NK-92 (cell line): ENCODE measurements around the gene CEP19.

ENCODE experiments used
- DNase-seq: peaks from one replicate; lab custom pipeline; 2025; ENCODE audit not compliant: unreplicated experiment; lab: John Stamatoyannopoulos, UW

Gene CEP19

GRCh38 chr3:196712514-196713413 lies 714 bp upstream of the CEP19 start:
- no peak for DNase-seq

DNA sequence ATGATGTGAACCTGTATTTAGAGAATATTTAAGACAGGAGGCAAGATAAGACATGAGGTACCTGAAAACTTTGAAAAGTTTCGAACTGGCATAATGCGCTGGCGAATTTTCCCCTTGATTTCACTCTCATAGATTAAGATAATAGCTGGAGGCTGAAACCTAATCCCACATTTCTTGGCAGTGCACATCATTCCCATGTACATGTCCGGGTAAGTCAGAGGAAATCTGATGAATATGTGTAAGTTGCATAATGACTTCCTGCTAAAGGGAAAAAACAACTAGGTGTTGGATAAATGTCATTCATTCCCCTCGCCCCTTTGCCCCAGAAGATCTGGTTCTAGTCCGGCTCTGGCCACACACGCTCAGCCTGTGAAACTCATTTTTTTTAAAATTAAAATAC lies 3.6 kb downstream of the CEP19 start:
- DNase-seq, result no peak

GRCh38 chr3:196707566-196707965 lies 4.5 kb downstream of the CEP19 start:
- DNase-seq, result no peak

GRCh38 chr3:196706731-196707130 lies 5.3 kb downstream of the CEP19 start:
- no peak for DNase-seq

DNA sequence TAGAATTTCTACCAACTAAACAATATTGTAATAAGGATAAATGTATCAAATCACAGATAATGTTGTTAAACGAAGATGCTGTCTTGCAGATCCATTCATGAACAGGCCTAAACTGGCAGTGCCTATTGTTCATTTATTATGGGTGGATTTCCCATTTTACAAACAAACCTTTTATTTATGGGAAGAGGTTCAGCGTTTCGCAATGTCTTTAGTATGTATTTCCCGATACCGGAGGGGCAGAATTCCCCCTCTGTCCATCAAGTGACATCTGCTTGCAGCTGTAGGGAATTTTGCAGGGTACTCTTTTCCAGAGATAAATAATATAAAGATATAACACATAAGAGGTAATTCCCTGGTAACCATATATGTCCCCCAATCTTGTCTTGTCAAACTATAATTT lies 5.7 kb downstream of the CEP19 start:
- no peak for DNase-seq

GRCh38 chr3:196700801-196701200 lies 11.2 kb downstream of the CEP19 start:
- DNase-seq, result no peak

GRCh38 chr3:196699749-196700148 lies 12.3 kb downstream of the CEP19 start:
- DNase-seq, result no peak

- no peak for DNase-seq
These were observed 14.8 kb downstream of the CEP19 start for GRCh38 chr3:196697270-196697669.

DNA sequence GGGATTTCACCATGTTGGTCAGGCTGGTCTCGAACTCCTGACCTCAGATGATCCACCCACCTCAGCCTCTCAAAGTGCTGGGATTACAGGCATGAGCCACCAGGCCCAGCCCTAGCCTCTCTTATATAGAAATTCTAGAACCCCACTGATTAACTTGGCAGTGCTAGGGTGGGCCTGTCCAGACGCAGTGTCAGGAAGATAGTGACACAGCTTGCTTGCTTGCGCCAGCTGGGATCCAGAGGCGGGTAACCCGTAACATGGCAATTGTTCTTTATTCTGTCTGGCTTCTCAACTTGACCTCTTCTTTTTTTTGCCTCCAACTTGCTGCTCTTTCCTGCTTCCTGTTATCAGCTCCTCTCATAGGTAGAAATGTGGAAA lies 16.2 kb downstream of the CEP19 start:
- DNase-seq, result no peak

GRCh38 chr3:196694941-196695848 lies 16.9 kb downstream of the CEP19 start:
- no peak for DNase-seq

GRCh38 chr3:196694202-196694638 lies 17.8 kb downstream of the CEP19 start:
- DNase-seq, result no peak

GRCh38 chr3:196691386-196691785 lies 20.7 kb downstream of the CEP19 start:
- DNase-seq, result no peak

DNA sequence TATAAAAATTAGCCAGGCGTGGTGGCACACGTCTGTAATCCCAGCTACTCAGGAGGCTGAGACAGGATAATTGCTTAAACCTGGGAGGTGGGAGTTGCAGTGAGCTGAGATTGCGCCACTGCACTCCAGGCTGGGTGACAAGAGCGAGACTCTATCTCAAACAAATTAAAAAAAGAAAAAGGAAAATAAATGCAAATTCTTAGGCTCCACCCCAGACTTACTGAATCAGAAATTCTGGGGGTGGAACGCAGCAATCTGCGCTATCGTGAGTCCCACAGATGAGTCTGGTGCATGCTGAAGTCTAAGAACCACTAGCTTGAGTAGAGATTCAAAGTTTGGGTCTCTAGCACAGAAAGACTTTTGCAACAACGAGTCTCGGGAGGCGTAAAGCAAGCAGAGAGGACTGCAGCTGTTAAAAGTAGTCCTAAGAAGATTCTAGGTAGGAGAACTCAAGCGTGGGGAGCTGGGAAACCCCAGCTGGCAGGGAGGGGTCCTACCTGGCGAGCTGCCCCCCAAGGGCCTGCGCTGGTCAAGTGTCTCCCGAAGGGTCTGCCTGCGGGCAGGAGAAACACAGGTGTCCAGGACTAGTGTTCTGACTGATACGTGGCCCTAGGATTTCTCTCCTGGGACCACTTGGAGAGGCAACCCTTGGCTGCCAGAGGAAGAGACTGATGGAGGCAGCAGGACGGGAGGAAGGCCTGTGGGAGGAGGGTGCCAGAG lies 21.9 kb downstream of the CEP19 start:
- no peak for DNase-seq

DNA sequence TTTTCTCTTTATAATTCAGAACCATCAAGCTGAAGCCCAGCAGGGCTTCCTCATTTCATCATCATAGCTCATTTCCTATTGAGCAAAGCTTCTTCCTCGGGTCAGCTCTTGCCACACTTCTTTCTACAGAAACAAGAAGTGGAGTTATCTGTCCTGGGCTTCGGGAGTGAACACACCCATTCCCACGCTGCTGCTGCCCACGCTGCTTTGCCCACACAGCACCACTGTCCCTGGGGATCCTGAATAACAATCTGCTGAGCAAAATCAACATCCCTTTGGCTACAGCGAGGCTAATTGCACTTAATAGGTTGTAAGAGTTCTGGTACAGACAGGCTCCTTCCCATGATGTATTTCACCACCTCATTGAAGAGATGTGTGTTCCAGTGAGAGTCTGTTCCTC lies 23.7 kb downstream of the CEP19 start:
- DNase-seq, result no peak

DNA sequence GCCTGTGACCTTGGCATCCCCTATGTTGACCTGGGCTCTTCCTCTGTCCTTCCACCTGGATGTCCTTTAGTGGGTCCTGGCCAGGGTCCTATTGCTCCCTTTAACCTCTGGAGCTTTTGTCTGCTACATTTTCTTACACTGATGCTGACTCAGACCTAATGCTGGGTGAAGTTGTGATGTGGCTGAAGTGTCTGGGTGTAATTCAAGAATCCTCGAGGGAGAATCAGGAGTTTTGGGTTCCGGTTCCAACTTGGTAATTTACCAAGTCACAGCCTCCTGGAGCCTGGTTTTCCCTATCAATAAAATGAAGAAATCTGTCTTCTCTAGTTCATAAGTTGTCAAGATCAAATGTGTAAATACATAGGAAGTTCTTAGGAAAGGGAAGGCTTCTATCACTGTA lies 25.6 kb downstream of the CEP19 start:
- DNase-seq, result no peak

DNA sequence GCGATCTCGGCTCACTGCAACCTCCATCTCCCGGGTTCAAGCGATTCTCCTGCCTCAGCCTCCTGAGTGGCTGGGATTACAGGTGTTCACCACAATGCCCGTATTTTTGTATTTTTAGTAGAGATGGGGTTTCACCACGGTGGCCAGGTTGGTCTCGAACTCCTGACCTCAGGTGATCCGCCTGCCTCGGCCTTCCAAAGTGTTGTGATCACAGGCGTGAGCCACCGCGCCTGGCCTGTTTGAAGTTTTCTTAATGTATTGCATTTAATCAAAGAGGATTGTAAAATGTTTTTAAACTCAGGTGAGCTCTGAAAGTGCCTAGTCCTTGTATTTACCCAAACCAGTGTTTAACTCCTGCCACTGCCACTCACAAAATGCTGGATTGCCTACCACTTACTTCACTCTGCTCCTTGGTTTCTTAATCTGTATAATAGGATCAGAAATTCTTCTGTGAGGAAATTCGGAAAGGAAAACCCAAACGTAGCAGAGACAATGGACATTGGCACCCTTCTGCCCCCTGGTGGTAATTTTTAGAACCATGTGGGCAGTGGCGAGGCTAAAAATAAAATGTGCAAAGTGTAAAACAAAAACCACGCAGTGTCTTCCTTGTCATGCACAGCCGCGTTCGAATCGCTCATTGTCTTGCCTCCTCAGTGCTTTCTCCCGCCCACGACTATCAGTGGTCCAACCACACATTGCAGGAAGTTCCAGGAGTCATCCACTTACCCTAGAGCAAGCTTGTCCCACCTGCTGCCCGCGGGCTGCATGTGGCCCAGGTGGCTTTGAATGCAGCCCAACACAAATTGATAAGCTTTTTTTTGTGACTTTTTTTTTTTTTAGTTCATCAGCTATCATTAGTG lies 27.3 kb downstream of the CEP19 start:
- DNase-seq, result no peak

- no peak for DNase-seq
These were observed 34.1 kb downstream of the CEP19 start for GRCh38 chr3:196677931-196678330.

GRCh38 chr3:196677353-196677752 lies 34.7 kb downstream of the CEP19 start:
- DNase-seq, result no peak

DNA sequence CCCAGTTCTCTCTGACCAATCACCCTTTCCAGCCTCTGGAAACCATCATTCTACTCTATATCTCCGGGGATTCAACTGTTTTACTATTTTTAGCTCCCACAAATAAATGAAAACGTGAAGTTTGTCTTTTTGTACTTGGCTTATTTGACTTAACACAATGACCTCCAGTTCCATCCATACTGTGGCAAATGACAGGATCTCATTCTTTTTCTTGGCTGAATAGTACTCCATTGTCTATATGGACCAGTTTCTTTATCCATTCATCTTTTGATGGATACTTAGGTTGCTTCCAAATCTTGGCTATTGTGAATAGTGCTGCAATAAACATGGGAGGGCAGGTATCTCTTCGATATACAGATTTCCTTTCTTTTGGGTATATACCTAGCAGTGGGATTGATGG lies 38.4 kb downstream of the CEP19 start:
- DNase-seq, result no peak

GRCh38 chr3:196670339-196670738 lies 41.7 kb downstream of the CEP19 start:
- no peak for DNase-seq
